GM19395 (cell line): ENCODE results near the gene PDCD1.
"Not testable (repeated sequence)": the region's sequence is repeated elsewhere in the genome, so short reads cannot be mapped to it uniquely, and the experiment has no call there.

Experiments used
- ATAC-seq: cut with Tn5 transposase; IDR thresholded peaks from one replicate; pipeline ENCODE4 v1.9.1; 2021; ENCODE audit warnings: mild to moderate bottlenecking, moderate library complexity; ENCODE audit not compliant: unreplicated experiment

Gene PDCD1

GRCh38 chr2:241835611-241836010 lies 23.1 kb downstream of the PDCD1 start:
- no peak for ATAC-seq

- no peak for ATAC-seq
These were observed 24.0 kb downstream of the PDCD1 start for GRCh38 chr2:241834527-241835210.

DNA sequence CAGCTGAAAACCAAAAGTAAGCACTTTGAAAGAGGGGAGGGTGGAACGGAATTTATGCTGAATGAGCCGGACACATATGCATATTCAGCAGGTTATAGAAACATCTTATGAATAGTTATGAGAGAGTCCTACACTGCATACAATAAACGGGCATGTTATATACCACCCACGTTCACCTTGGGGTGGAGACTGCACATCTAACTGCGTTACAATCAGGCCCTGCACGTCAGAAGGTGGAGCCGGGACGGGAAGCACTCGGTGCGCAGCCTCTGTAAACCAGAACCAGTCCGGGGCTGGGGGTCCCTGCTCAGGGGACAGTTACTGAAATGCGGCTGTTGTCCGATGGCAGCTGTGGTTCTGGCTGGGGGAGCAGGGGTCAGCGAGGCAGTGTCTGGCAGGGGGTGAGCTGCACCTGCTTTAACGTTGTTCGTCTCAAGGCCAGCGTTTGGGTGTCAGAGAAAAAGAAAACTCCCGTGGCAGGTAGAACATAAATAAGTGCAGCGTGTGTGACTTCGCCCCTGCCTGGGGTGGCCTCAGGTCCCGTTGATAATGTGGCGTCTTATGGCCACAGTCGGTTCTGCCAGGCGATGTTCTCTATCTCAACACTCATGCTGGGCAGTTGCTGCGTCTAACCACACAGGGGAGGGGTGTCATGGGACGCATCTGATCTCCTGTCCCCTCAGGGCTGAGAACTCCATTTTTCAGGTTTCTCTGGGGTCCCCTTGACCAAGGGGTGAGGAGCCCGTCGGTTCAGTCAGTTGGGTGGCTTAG lies 24.8 kb downstream of the PDCD1 start:
- not testable (repeated sequence) for ATAC-seq

DNA sequence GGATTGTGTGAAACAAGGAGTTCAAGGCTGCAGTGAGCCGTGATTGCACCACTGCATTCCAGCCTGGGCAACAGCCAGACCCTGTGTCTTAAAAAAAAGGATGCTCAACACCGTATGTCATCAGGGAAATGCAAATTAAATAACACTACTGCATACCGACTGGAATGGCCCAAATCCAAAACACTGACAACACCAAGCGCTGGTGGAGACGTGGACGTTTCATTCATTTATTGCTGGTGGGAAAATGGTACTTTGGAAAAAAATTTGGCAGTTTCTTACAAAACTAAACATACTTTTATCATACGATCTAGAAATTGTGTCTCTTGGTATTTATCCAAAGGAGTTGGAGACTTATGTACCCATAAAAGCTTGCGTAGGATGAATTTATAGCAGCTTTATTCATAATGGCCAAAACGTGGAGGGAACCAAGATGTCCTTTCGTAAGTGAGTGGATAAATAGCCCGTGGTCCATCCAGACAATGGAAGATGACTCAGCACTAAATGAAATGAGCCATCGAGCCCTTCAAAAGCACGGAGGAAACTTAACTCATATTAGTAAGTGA lies 25.5 kb downstream of the PDCD1 start:
- ATAC-seq = no peak

- no peak for ATAC-seq
These were observed 31.3 kb downstream of the PDCD1 start for GRCh38 chr2:241827394-241827793.

DNA sequence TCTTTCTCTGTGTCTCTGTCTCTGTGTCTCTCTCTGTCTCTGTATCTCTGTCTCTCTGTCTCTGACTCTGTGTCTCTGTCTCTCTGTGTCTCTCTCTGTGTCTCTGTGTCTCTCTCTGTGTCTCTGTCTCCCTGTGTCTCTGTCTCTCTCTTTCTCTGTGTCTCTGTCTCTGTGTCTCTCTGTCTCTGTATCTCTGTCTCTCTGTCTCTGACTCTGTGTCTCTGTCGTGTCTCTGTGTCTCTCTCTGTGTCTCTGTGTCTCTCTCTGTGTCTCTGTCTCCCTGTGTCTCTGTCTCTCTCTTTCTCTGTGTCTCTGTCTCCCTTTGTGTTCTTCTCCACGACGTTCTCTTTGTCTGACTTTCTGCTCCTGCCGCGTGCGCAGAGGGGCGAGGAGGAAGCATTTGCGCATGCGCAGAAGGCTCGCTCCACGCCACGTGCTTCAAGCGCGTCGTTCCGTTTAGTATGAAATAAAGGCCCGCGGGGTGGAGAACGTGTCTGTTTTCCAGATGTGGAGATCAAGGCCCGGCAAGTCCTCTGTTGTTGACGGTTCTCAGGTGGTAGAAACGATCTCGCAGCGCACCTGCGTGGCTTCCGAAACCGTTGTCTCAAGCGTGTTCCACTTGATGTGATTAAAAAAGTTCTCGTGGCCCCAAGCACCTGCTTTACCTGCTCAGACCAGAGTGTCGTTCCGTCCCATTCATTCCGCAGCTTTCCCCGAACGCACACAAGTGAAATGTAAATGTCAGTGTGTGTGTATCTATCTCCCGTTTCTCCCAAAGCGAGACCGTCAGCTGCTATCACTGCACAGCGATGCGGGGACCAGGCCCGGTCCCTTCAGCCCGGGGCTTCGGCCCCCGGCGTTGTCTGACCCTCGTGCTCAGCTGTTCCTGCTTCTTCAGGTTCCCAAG lies 34.9 kb downstream of the PDCD1 start:
- not testable (repeated sequence) for ATAC-seq

DNA sequence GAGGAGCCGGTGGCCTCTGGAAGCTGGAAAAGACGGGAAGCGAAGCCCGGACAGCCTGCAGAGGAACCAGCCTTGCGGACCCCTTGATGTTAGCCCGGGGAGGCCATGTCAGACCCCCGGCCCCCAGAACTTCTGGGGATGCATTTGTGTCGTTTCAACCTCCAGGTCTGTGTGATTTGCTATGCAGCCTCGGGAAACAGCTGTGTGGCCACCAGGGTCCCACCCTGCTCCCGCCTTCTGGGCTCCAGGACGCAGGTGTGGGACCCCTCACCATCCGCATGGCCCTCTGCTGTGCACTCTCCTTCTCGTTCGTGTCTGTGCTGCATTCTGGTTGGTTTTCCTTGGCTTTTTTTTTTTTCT lies 36.5 kb downstream of the PDCD1 start:
- no peak for ATAC-seq

- ATAC-seq = no peak
These were observed 37.0 kb downstream of the PDCD1 start for GRCh38 chr2:241821460-241822263.

DNA sequence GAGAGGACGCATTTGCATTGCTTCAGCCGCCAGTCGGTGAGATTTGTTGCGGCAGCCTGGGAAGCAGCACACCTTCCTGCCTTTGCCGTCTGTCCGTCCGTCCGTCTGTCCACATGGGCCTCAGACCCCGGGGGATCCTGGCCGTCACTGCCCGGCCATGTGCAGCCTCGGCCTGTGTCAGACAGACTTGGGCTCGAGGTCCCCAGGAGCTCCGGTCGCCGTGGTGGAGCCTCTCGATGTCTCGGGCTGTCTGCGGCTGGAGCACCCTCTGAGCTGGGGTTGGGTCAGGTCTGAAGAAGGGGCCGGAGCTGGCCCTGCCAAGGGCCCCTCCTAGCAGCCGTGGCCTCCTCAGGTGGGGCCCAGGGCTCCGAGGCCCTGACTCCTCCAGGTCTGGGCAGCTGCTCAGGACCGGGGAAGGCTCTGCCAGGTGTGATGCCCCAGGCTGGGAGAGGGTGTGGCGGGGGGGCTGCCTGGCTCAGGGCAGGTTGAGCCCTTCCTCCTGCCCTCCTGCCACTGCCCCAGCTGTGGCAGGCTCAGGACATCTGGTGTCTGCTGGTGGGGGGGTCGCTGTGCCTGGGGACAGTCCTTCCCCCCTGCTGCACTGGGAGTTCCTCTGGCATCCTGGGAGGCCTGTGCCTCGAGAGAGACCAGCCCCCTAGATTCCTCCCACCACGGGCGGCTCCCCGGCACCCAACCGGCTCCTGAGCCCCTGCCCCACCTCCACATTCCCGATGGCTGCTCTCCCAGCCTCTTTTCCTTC lies 37.9 kb downstream of the PDCD1 start:
- ATAC-seq = no peak

DNA sequence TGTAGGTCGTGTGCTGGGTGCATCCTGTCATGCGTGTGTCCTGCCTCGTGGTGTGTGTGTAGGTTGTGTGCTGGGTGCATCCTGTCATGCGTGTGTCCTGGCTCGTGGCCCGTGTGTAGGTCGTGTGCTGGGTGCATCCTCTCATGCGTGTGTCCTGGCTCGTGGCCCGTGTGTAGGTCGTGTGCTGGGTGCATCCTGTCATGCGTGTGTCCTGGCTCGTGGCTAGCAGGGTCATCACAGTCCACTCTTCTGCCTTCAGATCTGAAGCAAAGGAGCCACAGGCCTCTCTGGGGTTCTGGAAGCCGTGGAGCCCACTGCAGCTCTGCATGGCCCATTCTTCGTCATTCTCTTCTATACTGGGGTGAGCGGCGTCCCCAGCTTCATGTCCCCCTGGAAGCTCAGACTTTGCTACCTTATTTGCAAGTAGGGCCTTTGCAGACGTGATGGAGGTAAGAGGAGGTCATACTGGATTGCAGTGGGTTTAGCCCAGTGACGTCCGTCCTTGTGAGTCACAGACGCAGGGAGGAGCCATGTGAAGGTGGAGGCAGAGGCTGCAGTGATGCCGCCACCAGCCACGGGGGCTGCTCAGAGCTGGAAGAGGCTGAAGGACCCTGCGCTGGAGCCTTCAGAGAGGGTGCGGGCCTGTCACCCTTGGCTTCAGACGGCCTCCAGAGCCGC lies 38.6 kb downstream of the PDCD1 start:
- ATAC-seq = not testable (repeated sequence)

DNA sequence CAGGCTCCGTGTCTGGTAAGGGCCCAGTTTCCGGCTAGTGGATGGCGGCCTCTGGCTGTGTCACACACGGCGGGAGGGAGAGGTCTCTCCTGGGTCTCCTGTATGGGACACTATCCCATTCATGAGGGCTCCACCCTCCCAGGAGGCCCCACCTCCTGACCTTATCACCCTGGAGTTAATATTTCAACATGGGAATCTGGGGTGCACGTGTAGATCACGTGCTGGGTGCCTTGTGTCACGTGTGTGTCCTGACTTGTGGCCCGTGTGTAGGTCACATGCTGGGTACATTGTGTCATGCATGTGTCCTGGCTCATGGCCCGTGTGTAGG lies 39.8 kb downstream of the PDCD1 start:
- ATAC-seq = no peak

GRCh38 chr2:241818229-241818942 lies 40.3 kb downstream of the PDCD1 start:
- no peak for ATAC-seq

GRCh38 chr2:241817821-241818215 lies 40.9 kb downstream of the PDCD1 start:
- not testable (repeated sequence) for ATAC-seq

GRCh38 chr2:241817126-241817820 lies 41.4 kb downstream of the PDCD1 start:
- ATAC-seq = no peak

DNA sequence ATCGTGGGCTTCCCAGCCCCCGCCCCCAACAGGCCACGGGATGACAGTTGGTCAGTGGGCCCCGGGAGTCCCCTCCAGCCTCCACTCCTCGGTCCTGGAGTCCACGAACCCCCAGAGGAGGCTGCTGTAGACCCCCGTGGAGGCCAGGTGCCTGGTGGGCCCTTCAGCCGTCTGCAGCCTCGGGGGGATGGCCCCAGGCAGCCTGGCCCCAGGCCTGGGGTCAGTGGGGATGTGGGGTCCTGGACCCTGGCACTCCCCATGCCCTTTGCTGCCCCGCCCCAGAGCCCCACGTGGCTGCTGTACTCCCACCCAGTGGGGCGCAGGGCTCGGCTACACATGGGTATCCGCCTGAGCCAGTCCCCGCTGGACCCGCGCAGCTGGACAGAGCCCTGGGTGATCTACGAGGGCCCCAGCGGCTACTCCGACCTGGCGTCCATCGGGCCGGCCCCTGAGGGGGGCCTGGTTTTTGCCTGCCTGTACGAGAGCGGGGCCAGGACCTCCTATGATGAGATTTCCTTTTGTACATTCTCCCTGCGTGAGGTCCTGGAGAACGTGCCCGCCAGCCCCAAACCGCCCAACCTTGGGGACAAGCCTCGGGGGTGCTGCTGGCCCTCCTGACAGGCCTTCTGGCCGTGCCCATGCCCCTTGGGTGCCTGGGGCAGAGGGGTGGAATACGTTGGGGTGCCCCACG lies 42.1 kb downstream of the PDCD1 start:
- no peak for ATAC-seq

- ATAC-seq = no peak
These were observed 42.9 kb downstream of the PDCD1 start for GRCh38 chr2:241815477-241816430.
